ENCODE results near the gene FAHD2A.
A peak's percentile ranks its signal among the peaks of the same experiment; 100 is the strongest.
"Not testable (repeated sequence)": the region's sequence is repeated elsewhere in the genome, so short reads cannot be mapped to it uniquely, and the experiment has no call there.

Gene FAHD2A

GRCh38 chr2:95402370-95403203 is at the start of gene FAHD2A:
FAHD2A (plus strand) TSS chr2:95402708; CDS start chr2:95405559, 2,851 bp downstream.
- DNase-seq (peak; percentile 94), ATAC-seq (peak; percentile 95)
- peaks cover 30% of the 10 kb centered on the region for H3K4me1 Mint-ChIP-seq
- H3K27me3 Mint-ChIP-seq: no peaks in the 10 kb centered on the region
- peak within 1 kb of the TSS; percentile 98 to 100 for H3K27ac Mint-ChIP-seq
- H3K4me3 Mint-ChIP-seq: peak within 1 kb of the TSS; percentile 99 to 100
- H3K9me3 Mint-ChIP-seq: no peaks in the 10 kb centered on the region

GRCh38 chr2:95353055-95353575 is 49.4 kb upstream of the FAHD2A start:
- DNase-seq (no peak), ATAC-seq (no peak)
- Mint-ChIP-seq H3K9me3 (no peaks in the 10 kb centered on the region), H3K4me3 (no peak overlapping the region), H3K27ac (no peak overlapping the region), H3K27me3 (peaks cover 15% of the 10 kb centered on the region), H3K4me1 (no peaks in the 10 kb centered on the region)

- Mint-ChIP-seq H3K27me3 (peaks cover 9% of the 10 kb centered on the region), H3K4me1 (no peaks in the 10 kb centered on the region), H3K4me3 (no peak overlapping the region), H3K27ac (no peak overlapping the region), H3K9me3 (no peaks in the 10 kb centered on the region)
- ATAC-seq (no peak), DNase-seq (no peak)
Observed at GRCh38 chr2:95353613-95354468, 48.7 kb upstream of the FAHD2A start.

- Mint-ChIP-seq H3K9me3 (no peaks in the 10 kb centered on the region), H3K4me1 (no peaks in the 10 kb centered on the region), H3K27ac (no peak overlapping the region), H3K4me3 (no peak overlapping the region), H3K27me3 (peaks cover 2% of the 10 kb centered on the region)
- no peak for DNase-seq
- peak; percentile 5 for ATAC-seq
Observed at GRCh38 chr2:95354469-95354901, 48.0 kb upstream of the FAHD2A start.

- ATAC-seq (no peak), DNase-seq (no peak)
- H3K4me1 Mint-ChIP-seq: no peaks in the 10 kb centered on the region
- no peaks in the 10 kb centered on the region for H3K9me3 Mint-ChIP-seq
- no peak overlapping the region for H3K27ac Mint-ChIP-seq
- H3K27me3 Mint-ChIP-seq: no peaks in the 10 kb centered on the region
- no peak overlapping the region for H3K4me3 Mint-ChIP-seq
Observed at GRCh38 chr2:95354925-95355324, 47.6 kb upstream of the FAHD2A start.

GRCh38 chr2:95355486-95355885 is 47.0 kb upstream of the FAHD2A start:
- H3K9me3 Mint-ChIP-seq, H3K27me3 Mint-ChIP-seq, H3K4me1 Mint-ChIP-seq, H3K27ac Mint-ChIP-seq, H3K4me3 Mint-ChIP-seq, DNase-seq, ATAC-seq: not testable (repeated sequence)

GRCh38 chr2:95356821-95357700 is 45.4 kb upstream of the FAHD2A start:
- Mint-ChIP-seq H3K4me3 (no peak overlapping the region), H3K4me1 (no peaks in the 10 kb centered on the region), H3K27me3 (no peaks in the 10 kb centered on the region), H3K9me3 (no peaks in the 10 kb centered on the region), H3K27ac (no peak overlapping the region)
- DNase-seq (no peak), ATAC-seq (no peak)

GRCh38 chr2:95357717-95358280 is 44.7 kb upstream of the FAHD2A start:
- no peak for DNase-seq
- no peak overlapping the region for H3K4me3 Mint-ChIP-seq
- no peaks in the 10 kb centered on the region for H3K4me1 Mint-ChIP-seq
- H3K27ac Mint-ChIP-seq: no peak overlapping the region
- no peak for ATAC-seq
- no peaks in the 10 kb centered on the region for H3K27me3 Mint-ChIP-seq
- no peaks in the 10 kb centered on the region for H3K9me3 Mint-ChIP-seq

GRCh38 chr2:95359031-95359430 is 43.5 kb upstream of the FAHD2A start:
- Mint-ChIP-seq H3K4me3 (no peak overlapping the region), H3K9me3 (no peaks in the 10 kb centered on the region), H3K4me1 (no peaks in the 10 kb centered on the region), H3K27me3 (no peaks in the 10 kb centered on the region), H3K27ac (no peak overlapping the region)
- ATAC-seq (no peak), DNase-seq (no peak)

- no peak for DNase-seq
- no peak for ATAC-seq
- H3K4me3 Mint-ChIP-seq: no peak overlapping the region
- H3K27ac Mint-ChIP-seq: no peak overlapping the region
- H3K27me3 Mint-ChIP-seq: no peaks in the 10 kb centered on the region
- no peaks in the 10 kb centered on the region for H3K9me3 Mint-ChIP-seq
- H3K4me1 Mint-ChIP-seq: no peaks in the 10 kb centered on the region
Observed at GRCh38 chr2:95359501-95359930, 43.0 kb upstream of the FAHD2A start.

GRCh38 chr2:95361216-95361980 is 41.1 kb upstream of the FAHD2A start:
- no peaks in the 10 kb centered on the region for H3K4me1 Mint-ChIP-seq
- H3K4me3 Mint-ChIP-seq: no peak overlapping the region
- H3K27ac Mint-ChIP-seq: peak overlapping the region in 1 of 2 donors; percentile 17
- ATAC-seq (no peak), DNase-seq (no peak)
- no peaks in the 10 kb centered on the region for H3K27me3 Mint-ChIP-seq
- no peaks in the 10 kb centered on the region for H3K9me3 Mint-ChIP-seq

- Mint-ChIP-seq H3K9me3 (no peaks in the 10 kb centered on the region), H3K4me3 (no peak overlapping the region), H3K27ac (no peak overlapping the region), H3K4me1 (no peaks in the 10 kb centered on the region), H3K27me3 (no peaks in the 10 kb centered on the region)
- DNase-seq (no peak), ATAC-seq (no peak)
Observed at GRCh38 chr2:95362486-95362885, 40.0 kb upstream of the FAHD2A start.

GRCh38 chr2:95366514-95366913 is 36.0 kb upstream of the FAHD2A start:
- Mint-ChIP-seq H3K27me3 (peaks cover 15% of the 10 kb centered on the region), H3K4me3 (no peak overlapping the region), H3K4me1 (no peaks in the 10 kb centered on the region), H3K9me3 (no peaks in the 10 kb centered on the region), H3K27ac (no peak overlapping the region)
- DNase-seq: no peak
- ATAC-seq: no peak

GRCh38 chr2:95372216-95372829 is 30.2 kb upstream of the FAHD2A start:
- Mint-ChIP-seq H3K27ac (no peak overlapping the region), H3K9me3 (no peaks in the 10 kb centered on the region), H3K4me1 (peaks cover 7% of the 10 kb centered on the region), H3K27me3 (peaks cover 44% of the 10 kb centered on the region), H3K4me3 (no peak overlapping the region)
- DNase-seq (no peak), ATAC-seq (no peak)

Data from stimulated activated naive CD8-positive, alpha-beta T cell treated with anti-CD3 and anti-CD28 coated beads, Interleukin-15, amount 100 ng/mL, for 72 hours (primary cell).